NCI-H1048 (cell line): ENCODE measurements around the gene ME3.

Experiments
- DNase-seq: peaks from one replicate; lab custom pipeline; 2025; lab: John Stamatoyannopoulos, UW

ME3 gene

GRCh38 chr11:86487671-86488070, 184.7 kb downstream of the ME3 start:
- no peak for DNase-seq

- DNase-seq = no peak
These were observed 186.0 kb downstream of the ME3 start for GRCh38 chr11:86486261-86487030.

- DNase-seq = no peak
These were observed 187.6 kb downstream of the ME3 start for GRCh38 chr11:86484795-86485166.

GRCh38 chr11:86483940-86484794, 188.2 kb downstream of the ME3 start:
- no peak for DNase-seq

- DNase-seq = no peak
These were observed 188.8 kb downstream of the ME3 start for GRCh38 chr11:86483610-86483939.

- DNase-seq = no peak
These were observed 189.7 kb downstream of the ME3 start for GRCh38 chr11:86482692-86483091.

GRCh38 chr11:86481399-86481798, 191.0 kb downstream of the ME3 start:
- DNase-seq = no peak

- DNase-seq = no peak
These were observed 194.1 kb downstream of the ME3 start for GRCh38 chr11:86478348-86478747.

GRCh38 chr11:86477495-86478155, 194.8 kb downstream of the ME3 start:
- DNase-seq = no peak

- DNase-seq = no peak
These were observed 196.1 kb downstream of the ME3 start for GRCh38 chr11:86476109-86476861.

- DNase-seq = no peak
These were observed 197.4 kb downstream of the ME3 start for GRCh38 chr11:86475027-86475426.

- no peak for DNase-seq
These were observed 198.2 kb downstream of the ME3 start for GRCh38 chr11:86473991-86474833.

- no peak for DNase-seq
These were observed 202.7 kb downstream of the ME3 start for GRCh38 chr11:86469491-86470388.

- DNase-seq = no peak
These were observed 204.2 kb downstream of the ME3 start for GRCh38 chr11:86468169-86468568.

GRCh38 chr11:86464509-86465221, 207.8 kb downstream of the ME3 start:
- no peak for DNase-seq

GRCh38 chr11:86463955-86464354, 208.5 kb downstream of the ME3 start:
- no peak for DNase-seq

GRCh38 chr11:86463120-86463519, 209.3 kb downstream of the ME3 start:
- no peak for DNase-seq

- no peak for DNase-seq
These were observed 210.5 kb downstream of the ME3 start for GRCh38 chr11:86461892-86462291.
